ENCODE results near the gene TXK.

DNA sequence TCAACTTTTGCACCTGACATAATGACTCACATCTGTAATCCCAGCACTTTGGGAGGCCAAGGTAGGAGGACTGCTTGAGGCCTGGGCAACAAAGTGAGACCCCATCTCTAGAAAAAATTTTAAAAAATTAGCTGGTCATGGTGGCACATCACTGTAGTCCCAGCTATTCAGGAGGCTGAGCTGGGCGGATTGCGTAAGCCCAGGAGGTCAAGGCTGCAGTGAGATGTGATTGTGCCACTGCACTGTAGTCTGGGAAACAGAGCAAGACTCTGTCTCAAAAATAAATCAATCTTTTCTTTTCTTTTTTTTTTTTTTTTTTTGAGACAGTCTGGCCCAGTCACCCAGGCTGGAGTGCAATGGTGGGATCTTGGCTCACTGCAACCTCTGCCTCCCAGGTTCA, 65.0 kb downstream of the TXK start:
- no peak for TF ChIP-seq EZH2 (IDR thresholded peaks at IDR 0.05; ENCODE audit: low read depth, unreplicated experiment)
- TF ChIP-seq, protein P1, sequence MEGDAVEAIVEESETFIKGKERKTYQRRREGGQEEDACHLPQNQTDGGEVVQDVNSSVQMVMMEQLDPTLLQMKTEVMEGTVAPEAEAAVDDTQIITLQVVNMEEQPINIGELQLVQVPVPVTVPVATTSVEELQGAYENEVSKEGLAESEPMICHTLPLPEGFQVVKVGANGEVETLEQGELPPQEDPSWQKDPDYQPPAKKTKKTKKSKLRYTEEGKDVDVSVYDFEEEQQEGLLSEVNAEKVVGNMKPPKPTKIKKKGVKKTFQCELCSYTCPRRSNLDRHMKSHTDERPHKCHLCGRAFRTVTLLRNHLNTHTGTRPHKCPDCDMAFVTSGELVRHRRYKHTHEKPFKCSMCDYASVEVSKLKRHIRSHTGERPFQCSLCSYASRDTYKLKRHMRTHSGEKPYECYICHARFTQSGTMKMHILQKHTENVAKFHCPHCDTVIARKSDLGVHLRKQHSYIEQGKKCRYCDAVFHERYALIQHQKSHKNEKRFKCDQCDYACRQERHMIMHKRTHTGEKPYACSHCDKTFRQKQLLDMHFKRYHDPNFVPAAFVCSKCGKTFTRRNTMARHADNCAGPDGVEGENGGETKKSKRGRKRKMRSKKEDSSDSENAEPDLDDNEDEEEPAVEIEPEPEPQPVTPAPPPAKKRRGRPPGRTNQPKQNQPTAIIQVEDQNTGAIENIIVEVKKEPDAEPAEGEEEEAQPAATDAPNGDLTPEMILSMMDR (conservative IDR thresholded peaks at IDR 0.05; ENCODE audit: low read depth in 2 of 2): no peak
- TF ChIP-seq, protein P2, sequence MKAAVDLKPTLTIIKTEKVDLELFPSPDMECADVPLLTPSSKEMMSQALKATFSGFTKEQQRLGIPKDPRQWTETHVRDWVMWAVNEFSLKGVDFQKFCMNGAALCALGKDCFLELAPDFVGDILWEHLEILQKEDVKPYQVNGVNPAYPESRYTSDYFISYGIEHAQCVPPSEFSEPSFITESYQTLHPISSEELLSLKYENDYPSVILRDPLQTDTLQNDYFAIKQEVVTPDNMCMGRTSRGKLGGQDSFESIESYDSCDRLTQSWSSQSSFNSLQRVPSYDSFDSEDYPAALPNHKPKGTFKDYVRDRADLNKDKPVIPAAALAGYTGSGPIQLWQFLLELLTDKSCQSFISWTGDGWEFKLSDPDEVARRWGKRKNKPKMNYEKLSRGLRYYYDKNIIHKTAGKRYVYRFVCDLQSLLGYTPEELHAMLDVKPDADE (IDR thresholded peaks at IDR 0.05): no peak
- no peak for TF ChIP-seq REST (IDR thresholded peaks at IDR 0.05; ENCODE audit: unreplicated experiment)
- TF ChIP-seq EZH2phosphoT487 (IDR thresholded peaks at IDR 0.05; ENCODE audit: unreplicated experiment): no peak
- TF ChIP-seq STAT1 (IDR thresholded peaks at IDR 0.05; ENCODE audit: unreplicated experiment): no peak
- no peak for TF ChIP-seq POLR2AphosphoS5 (IDR thresholded peaks at IDR 0.05; ENCODE audit: low read depth)
- no peak for TF ChIP-seq JUNB (IDR thresholded peaks at IDR 0.05; ENCODE audit: unreplicated experiment)
- TF ChIP-seq ZNF462 (CRISPR knock-in tag; IDR thresholded peaks at IDR 0.05): no peak
- TF ChIP-seq NANOG (IDR thresholded peaks at IDR 0.05; ENCODE audit: borderline replicate concordance): no peak
- TF ChIP-seq CREB1 (CRISPR knock-in tag; IDR thresholded peaks at IDR 0.05; ENCODE audit: low read depth): no peak
- no peak for TF ChIP-seq ZNF114 (CRISPR knock-in tag; IDR thresholded peaks at IDR 0.05)

All from GM23338 (cell line).